Pancreas (tissue), 10 donors: ENCODE measurements around the gene ALX3. TPM values are rescaled to one million over a fixed set of nuclear protein-coding genes. Genes with fewer than 3 reads are reported as not detected.

Experiments used
- ATAC-seq, 4 donors: fragments of 200-7000 bp; cut with Tn5 transposase; one replicate each; pipeline versions ENCODE4 v1.8.0 to v1.9.1; 2020; ENCODE audit warnings: mild to moderate bottlenecking in 4 of 4, moderate library complexity in 4 of 4
- DNase-seq, 6 donors: peaks; one replicate each; pipeline ENCODE4 v3.0.0-alpha.2; 2020
- FAIRE-seq: peaks from 2 replicates; lab custom pipeline; 2012; peaks lifted over from hg19 to GRCh38; lab: Jason Lieb, UNC
- H3K27ac ChIP-seq, 4 donors: fragments of 200-600 bp; sonication (generic); 1 replicate in 3 of 4; 2 replicates in 1 of 4; pipeline versions ENCODE4 v1.5.0 to v1.8.0; 2020
- H3K27me3 ChIP-seq, 4 donors: fragments of 200-600 bp; one replicate each; pipeline ENCODE4 v1.8.0; 2021
- H3K36me3 ChIP-seq, 3 donors: fragments of 200-600 bp; sonication (generic) in 1 of 3; one replicate each; pipeline versions ENCODE4 v1.5.0 to v1.8.0; 2020 to 2021
- H3K4me1 ChIP-seq, 3 donors: fragments of 200-600 bp; one replicate each; pipeline ENCODE4 v1.8.0; 2021
- H3K4me3 ChIP-seq, 4 donors: fragments of 200-600 bp; sonication (generic) in 2 of 4; one replicate each; pipeline versions ENCODE4 v1.5.0 to v1.8.0; 2020 to 2021
- H3K9me3 ChIP-seq, 4 donors: fragments of 200-600 bp; one replicate each; pipeline ENCODE4 v1.8.0; 2021
- CTCF ChIP-seq, 4 donors: fragments of 200-600 bp; sonication (generic) in 3 of 4; IDR thresholded peaks; one replicate each; pipeline versions ENCODE4 v1.5.0 to v1.8.0; 2021; ENCODE audit warnings: antibody characterized with exemption in 4 of 4
- WGBS, 2 donors: extraction: QIAGEN DNeasy Blood & Tissue Kit; methylation state at CpG; one replicate each; pipeline ENCODE4 v1.1.7; 2013; 5-methylcytosine and 5-hydroxymethylcytosine counted together
- intact Hi-C, 3 donors: fragments of 100-400 bp; cut with DNase I; formaldehyde crosslinking; loops; one replicate each; pipeline versions ENCODE4 v1.11.1 to v1.14.2; 2022
- polyA plus RNA-seq, 2 donors: library from polyadenylated mRNA; stranded (reverse); fragments of 200-250 nt; gene quantifications; one replicate each; pipeline ENCODE4 v1.2.3, GENCODE V29; 2013
- total RNA-seq, 6 donors: library from RNA; stranded (reverse); fragmentation: NEBNext Ultra II Directional in 4 of 6; extraction: Animal tissue kit (Norgen Biotek cat#: 25700) in 4 of 6; gene quantifications; one replicate each; pipeline versions ENCODE4 v1.2.1 to v1.2.4, GENCODE V29; 2021 to 2023
- donor health status: healthy with polysubstance abuse.
- donor health status: DM: no; HTN: no; CAD: no; lungs with moderate emphysema.
- donor health status: DM: no; HTN: no; CAD: no.
- donor health status: control.
- donor health status: control.
- donor health status: Bipolar disorder and iron deficiency.
- donor health status: DM: yes; HTN: yes; CAD: no.
- donor health status: DM: no; HTN: no; CAD: no.
- donor health status: DM: no; HTN: no; CAD: no.
- donor health status: DM: yes; HTN: yes; CAD: no.

The ALX3 gene
- total and polyA plus RNA-seq, 8 donors = 0.35 TPM; not detected in 7

GRCh38 chr1:110085671-110086070 is 15.2 kb upstream of the ALX3 start:
- Histone ChIP-seq H3K36me3 (no peaks in the 10 kb centered on the region), H3K9me3 (no peaks in the 10 kb centered on the region), H3K4me3 (no peak overlapping the region), H3K27me3 (no peaks in the 10 kb centered on the region), H3K27ac (no peak overlapping the region), H3K4me1 (peaks cover 0 to 5% (median 4%) of the 10 kb centered on the region in 3 donors)
- FAIRE-seq (no peak), ATAC-seq (no peak), DNase-seq (no peak)
- intact Hi-C loops = no loop called here
- TF ChIP-seq CTCF (IDR thresholded peaks at IDR 0.05) = no peak
- 88 to 91% methylated on average over 5 of the region's 5 CpGs for WGBS, 2 donors

GRCh38 chr1:110084227-110085078 is 14.0 kb upstream of the ALX3 start:
- Histone ChIP-seq H3K27me3 (no peaks in the 10 kb centered on the region), H3K9me3 (no peaks in the 10 kb centered on the region), H3K4me3 (peak overlapping the region; percentile 48 to 64 (median 56)), H3K4me1 (peaks cover 0 to 5% (median 4%) of the 10 kb centered on the region in 3 donors), H3K27ac (peak overlapping the region in 3 of 4 donors; percentile 15 to 68 (median 38)), H3K36me3 (no peaks in the 10 kb centered on the region)
- FAIRE-seq (no peak), DNase-seq (peak; percentile 60 to 84 (median 64)), ATAC-seq (peak; percentile 85 to 93 (median 90))
- WGBS, 2 donors = 7% methylated on average over 57 to 72 of the region's 72 CpGs
- no peak for TF ChIP-seq CTCF (IDR thresholded peaks at IDR 0.05)
- intact Hi-C loops = no loop called here

GRCh38 chr1:110083866-110084226 is 13.4 kb upstream of the ALX3 start:
- DNase-seq = no peak
- H3K36me3 ChIP-seq = no peaks in the 10 kb centered on the region
- WGBS, 2 donors = 44 to 45% methylated on average over 29 to 37 of the region's 37 CpGs
- H3K4me3 ChIP-seq = peak overlapping the region; percentile 48 to 64 (median 56)
- intact Hi-C loops = no loop called here
- FAIRE-seq = no peak
- peak in 3 of 4 donors; percentile 2 to 23 (median 18) for ATAC-seq
- TF ChIP-seq CTCF (IDR thresholded peaks at IDR 0.05) = no peak
- H3K4me1 ChIP-seq = peaks cover 0 to 5% (median 4%) of the 10 kb centered on the region in 3 donors
- H3K9me3 ChIP-seq = no peaks in the 10 kb centered on the region
- no peaks in the 10 kb centered on the region for H3K27me3 ChIP-seq
- no peak overlapping the region for H3K27ac ChIP-seq

GRCh38 chr1:110083061-110083865 is 12.8 kb upstream of the ALX3 start:
- H3K27me3 ChIP-seq = no peaks in the 10 kb centered on the region
- no peak for DNase-seq
- no peak overlapping the region for H3K27ac ChIP-seq
- no peak for FAIRE-seq
- H3K4me1 ChIP-seq = peaks cover 0 to 5% (median 4%) of the 10 kb centered on the region in 3 donors
- no peaks in the 10 kb centered on the region for H3K9me3 ChIP-seq
- peak overlapping the region in 2 of 4 donors; percentile 55 to 56 for H3K4me3 ChIP-seq
- TF ChIP-seq CTCF (IDR thresholded peaks at IDR 0.05) = no peak
- no peak for ATAC-seq
- intact Hi-C loops = no loop called here
- no peaks in the 10 kb centered on the region for H3K36me3 ChIP-seq
- WGBS, 2 donors = 80 to 81% methylated on average over 15 of the region's 15 CpGs
